GM23248 (cell line): ENCODE measurements around the gene APOD. TPM values are rescaled to one million over a fixed set of nuclear protein-coding genes. Genes with fewer than 3 reads are reported as not detected.
"Not testable (repeated sequence)": the region's sequence is repeated elsewhere in the genome, so short reads cannot be mapped to it uniquely, and the experiment has no call there.

ENCODE experiments used
- DNase-seq: peaks from one replicate; pipeline ENCODE4 v3.0.0-alpha.2; 2015
- H2AFZ ChIP-seq: fragments of 200-600 bp; sonication (generic); 2 replicates; pipeline ENCODE4 v1.6.1; 2016; ENCODE audit warnings: antibody characterized with exemption
- H3F3A ChIP-seq: fragments of 200-600 bp; sonication (generic); 2 replicates; pipeline ENCODE4 v1.6.1; 2016; ENCODE audit warnings: mild to moderate bottlenecking, antibody characterized with exemption, mixed run types; ENCODE audit not compliant: insufficient read depth
- H3K27ac ChIP-seq: fragments of 200-600 bp; sonication (generic); 2 replicates; pipeline ENCODE4 v1.5.1; 2016; ENCODE audit warnings: mild to moderate bottlenecking
- H3K27me3 ChIP-seq: fragments of 200-600 bp; sonication (generic); replicated peaks from 2 replicates; pipeline ENCODE4 v1.6.1; 2016; ENCODE audit warnings: mild to moderate bottlenecking; ENCODE audit not compliant: insufficient read depth
- H3K36me3 ChIP-seq: fragments of 200-600 bp; sonication (generic); 2 replicates; pipeline ENCODE4 v1.6.1; 2016; ENCODE audit warnings: low read depth, mild to moderate bottlenecking
- H3K4me1 ChIP-seq: fragments of 200-600 bp; sonication (generic); 2 replicates; pipeline ENCODE4 v1.6.1; 2016; ENCODE audit warnings: mild to moderate bottlenecking; ENCODE audit not compliant: insufficient read depth
- H3K4me2 ChIP-seq: fragments of 200-600 bp; sonication (generic); one replicate; pipeline ENCODE4 v1.6.1; 2016; ENCODE audit warnings: mild to moderate bottlenecking; ENCODE audit not compliant: unreplicated experiment
- H3K4me3 ChIP-seq: fragments of 200-600 bp; sonication (generic); 2 replicates; pipeline ENCODE4 v1.5.1; 2016; ENCODE audit warnings: mild to moderate bottlenecking
- H3K79me2 ChIP-seq: fragments of 200-600 bp; sonication (generic); 2 replicates; pipeline ENCODE4 v1.6.1; 2016; ENCODE audit warnings: mild to moderate bottlenecking; ENCODE audit not compliant: insufficient read depth
- H3K9ac ChIP-seq: fragments of 200-600 bp; sonication (generic); 2 replicates; pipeline ENCODE4 v1.6.1; 2016; ENCODE audit warnings: mild to moderate bottlenecking
- H3K9me2 ChIP-seq: fragments of 200-600 bp; sonication (generic); 2 replicates; pipeline ENCODE4 v1.6.1; 2016; ENCODE audit warnings: mixed run types, mild to moderate bottlenecking, moderate library complexity; ENCODE audit not compliant: insufficient read depth
- H3K9me3 ChIP-seq: fragments of 200-600 bp; sonication (generic); one replicate; pipeline ENCODE4 v1.6.1; 2017; ENCODE audit warnings: low read depth
- H4K20me1 ChIP-seq: fragments of 200-600 bp; sonication (generic); 2 replicates; pipeline ENCODE4 v1.6.0; 2016; ENCODE audit not compliant: insufficient read depth
- WGBS, 2 experiments: methylation state at CpG; one replicate each; pipeline ENCODE4 v1.1.6; 2015 to 2017; ENCODE audit warnings: low lambda C conversion rate in 2 of 2, low coverage in 1 of 2; ENCODE audit errors: missing lambda C conversion rate in 2 of 2; 5-methylcytosine and 5-hydroxymethylcytosine counted together
- in situ Hi-C: fragments of 300-500 bp; cut with MboI; formaldehyde crosslinking; loops from 2 replicates; pipeline ENCODE4 v1.15.0; 2020
- polyA plus RNA-seq: library from polyadenylated mRNA; unstranded; fragments of >200 nt; fragmentation: Nextera tagmentation; extraction: Ambion mirVana; gene quantifications from 2 replicates; pipeline ENCODE4 v1.2.1, GENCODE V29; 2016
- total RNA-seq: library from RNA; depleted of rRNA; stranded (reverse); fragments of >200 nt; shearing (Covaris generic); gene quantifications from 2 replicates; pipeline ENCODE4 v1.2.3, GENCODE V29; 2014

The APOD gene
- total and polyA plus RNA-seq, 2 experiments from 2014 or later, result 0.97 to 3.7 TPM

GRCh38 chr3:195622523-195623170 lies 38.9 kb upstream of the APOD start:
- not testable (repeated sequence) for H3K9ac ChIP-seq

GRCh38 chr3:195622012-195622411 lies 38.3 kb upstream of the APOD start:
- in situ Hi-C loops, H3K27ac ChIP-seq, H3K27me3 ChIP-seq, H3K79me2 ChIP-seq, H3K36me3 ChIP-seq, H3K9ac ChIP-seq, DNase-seq, H2AFZ ChIP-seq, H3K4me3 ChIP-seq, H3K9me2 ChIP-seq, H3K4me1 ChIP-seq, H3K9me3 ChIP-seq, H3K4me2 ChIP-seq, H4K20me1 ChIP-seq, H3F3A ChIP-seq: not testable (repeated sequence)
- 70 to 82% methylated on average over 4 to 6 of the region's 6 CpGs for WGBS, 2 experiments

More at GRCh38 chr3:195622523-195623170, 38.9 kb upstream of the APOD start:
- H3K36me3 ChIP-seq, H3K4me2 ChIP-seq, H3K9me2 ChIP-seq, DNase-seq, H3K79me2 ChIP-seq, H4K20me1 ChIP-seq, H3K27ac ChIP-seq, in situ Hi-C loops, H3K4me1 ChIP-seq, H3F3A ChIP-seq, H3K9me3 ChIP-seq, H3K27me3 ChIP-seq, H3K4me3 ChIP-seq, H2AFZ ChIP-seq: not testable (repeated sequence)
- 55 to 79% methylated on average over 4 to 8 of the region's 17 CpGs for WGBS, 2 experiments

GRCh38 chr3:195621095-195621494 lies 37.4 kb upstream of the APOD start:
- H3F3A ChIP-seq, H3K4me2 ChIP-seq, H3K36me3 ChIP-seq, H3K79me2 ChIP-seq, in situ Hi-C loops, H3K4me1 ChIP-seq, H3K27ac ChIP-seq, H3K27me3 ChIP-seq, H2AFZ ChIP-seq, H3K9ac ChIP-seq, H3K9me2 ChIP-seq, H3K9me3 ChIP-seq, DNase-seq, H4K20me1 ChIP-seq, H3K4me3 ChIP-seq: not testable (repeated sequence)
- 82 to 84% methylated on average over 3 of the region's 3 CpGs for WGBS, 2 experiments

- DNase-seq, H3K4me3 ChIP-seq, in situ Hi-C loops, H3K27ac ChIP-seq, H3F3A ChIP-seq, H3K79me2 ChIP-seq, H3K36me3 ChIP-seq, H3K9me2 ChIP-seq, H3K27me3 ChIP-seq, H3K4me1 ChIP-seq, H3K4me2 ChIP-seq, H4K20me1 ChIP-seq, H3K9me3 ChIP-seq, H3K9ac ChIP-seq, H2AFZ ChIP-seq: not testable (repeated sequence)
- WGBS, 2 experiments, result 95 to 100% methylated on average over 2 of the region's 3 CpGs
Observed at GRCh38 chr3:195620476-195620875, 36.7 kb upstream of the APOD start.

- H3K79me2 ChIP-seq, H3K9me2 ChIP-seq, H4K20me1 ChIP-seq, H3K27me3 ChIP-seq, H2AFZ ChIP-seq, H3K4me1 ChIP-seq, DNase-seq, H3K9ac ChIP-seq, H3F3A ChIP-seq, in situ Hi-C loops, H3K27ac ChIP-seq, H3K36me3 ChIP-seq, H3K9me3 ChIP-seq, H3K4me3 ChIP-seq, H3K4me2 ChIP-seq: not testable (repeated sequence)
- 70 to 71% methylated on average over 20 of the region's 26 CpGs for WGBS, 2 experiments
Observed at GRCh38 chr3:195619591-195620369, 36.0 kb upstream of the APOD start.

GRCh38 chr3:195617784-195618659 lies 34.3 kb upstream of the APOD start:
- H3K9me3 ChIP-seq, H3K27me3 ChIP-seq: not testable (repeated sequence)

GRCh38 chr3:195617134-195617533 lies 33.4 kb upstream of the APOD start:
- H3K9ac ChIP-seq, DNase-seq, H3K9me3 ChIP-seq, H3K4me2 ChIP-seq, H3K4me1 ChIP-seq, H2AFZ ChIP-seq, H3K79me2 ChIP-seq, H3K9me2 ChIP-seq, H3K27ac ChIP-seq, H3F3A ChIP-seq, H3K4me3 ChIP-seq, H4K20me1 ChIP-seq, H3K27me3 ChIP-seq, H3K36me3 ChIP-seq, in situ Hi-C loops: not testable (repeated sequence)
- 83 to 92% methylated on average over 5 of the region's 5 CpGs for WGBS, 2 experiments

More at GRCh38 chr3:195617784-195618659, 34.3 kb upstream of the APOD start:
- H3K4me1 ChIP-seq, H3K4me2 ChIP-seq, H3K9me2 ChIP-seq, H3K79me2 ChIP-seq, DNase-seq, H3K9ac ChIP-seq, H3K36me3 ChIP-seq, in situ Hi-C loops, H4K20me1 ChIP-seq, H3F3A ChIP-seq, H2AFZ ChIP-seq, H3K27ac ChIP-seq, H3K4me3 ChIP-seq: not testable (repeated sequence)
- WGBS, 2 experiments, result 52 to 53% methylated on average over 24 of the region's 28 CpGs
